Stomach (tissue), 9 donors: ENCODE data around the gene PARD3. TPM values are rescaled to one million over a fixed set of nuclear protein-coding genes. Genes with fewer than 3 reads are reported as not detected.

Experiments
- DNase-seq, 2 donors: peaks; one replicate each; pipeline versions ENCODE4 v3.0.0 to v3.0.0-alpha.2; 2013 to 2019
- H3K27ac ChIP-seq, 5 donors: fragments of 200-600 bp in 4 of 5; sonication (generic) in 4 of 5; one replicate each; pipeline ENCODE4 v1.5.1; 2013 to 2019; ENCODE audit warnings: mild to moderate bottlenecking in 1 of 5, moderate library complexity in 1 of 5
- H3K27me3 ChIP-seq, 3 donors: fragments of 200-600 bp; sonication (generic); one replicate each; pipeline ENCODE4 v1.5.1; 2017 to 2019; ENCODE audit warnings: mixed run types in 1 of 3
- H3K36me3 ChIP-seq, 4 donors: fragments of 200-600 bp; sonication (generic); 1 replicate in 3 of 4; 2 replicates in 1 of 4; pipeline ENCODE4 v1.5.1; 2016 to 2019
- H3K4me1 ChIP-seq, 4 donors: fragments of 200-600 bp; sonication (generic); one replicate each; pipeline ENCODE4 v1.5.1; 2016 to 2019
- H3K4me3 ChIP-seq, 4 donors: fragments of 200-600 bp; sonication (generic) in 3 of 4; one replicate each; pipeline ENCODE4 v1.5.1; 2016 to 2019; ENCODE audit warnings: mild to moderate bottlenecking in 1 of 4
- H3K9me3 ChIP-seq, 4 donors: fragments of 200-600 bp; sonication (generic); one replicate each; pipeline ENCODE4 v1.5.1; 2016 to 2019
- CTCF ChIP-seq, 7 experiments: fragments of 450-650 bp in 4 of 7; fragments of 200-600 bp in 3 of 7; sonication (generic) in 3 of 7; IDR thresholded peaks; one replicate each; pipeline ENCODE4 v1.5.1; 2016 to 2019; ENCODE audit warnings: antibody characterized with exemption in 7 of 7, control low read depth in 2 of 7, mild to moderate bottlenecking in 1 of 7
- EP300 ChIP-seq: sonication (generic); formaldehyde crosslinking; IDR thresholded peaks from one replicate; pipeline ENCODE4 v1.6.1; 2017; ENCODE audit warnings: antibody characterized with exemption
- POLR2A ChIP-seq, 4 donors: fragments of 450-650 bp; IDR thresholded peaks; one replicate each; pipeline ENCODE4 v1.6.1; 2016; ENCODE audit warnings: antibody characterized with exemption in 4 of 4, control low read depth in 2 of 4, mild to moderate bottlenecking in 1 of 4, moderate library complexity in 1 of 4
- POLR2AphosphoS5 ChIP-seq, 3 donors: sonication (generic); formaldehyde crosslinking; IDR thresholded peaks; one replicate each; pipeline ENCODE4 v1.6.1; 2016; ENCODE audit warnings: antibody characterized with exemption in 3 of 3
- WGBS, 5 donors: extraction: QIAGEN DNeasy Blood & Tissue Kit in 3 of 5; methylation state at CpG; one replicate each; pipeline versions ENCODE4 v1.1.5 to v1.1.7; 2013 to 2018; 5-methylcytosine and 5-hydroxymethylcytosine counted together
- intact Hi-C: fragments of 100-400 bp; cut with DNase I; formaldehyde crosslinking; loops from one replicate; pipeline ENCODE4 v1.15.1; 2023; ENCODE audit warnings: low total_unique reads
- polyA plus RNA-seq, 3 donors: library from polyadenylated mRNA; stranded (reverse); fragments of 200-250 nt; gene quantifications; one replicate each; pipeline ENCODE4 v1.2.3, GENCODE V29; 2013
- total RNA-seq, 5 donors: library from RNA; depleted of rRNA; stranded (reverse); fragments of >200 nt; gene quantifications; one replicate each; pipeline versions ENCODE4 v1.1.0 to v1.2.3, GENCODE V29; 2014 to 2016
- donor health status: healthy with polysubstance abuse.
- donor health status: Bipolar disorder and iron deficiency.
- donor health status: healthy.

PARD3 gene
- total and polyA plus RNA-seq, 8 donors, result 13.7 to 118 (median 31.8) TPM

GRCh38 chr10:34606890-34607289 lies 208.2 kb downstream of the PARD3 start:
- no peak for DNase-seq
- Histone ChIP-seq H3K4me3 (no peak overlapping the region), H3K27ac (no peak overlapping the region), H3K36me3 (no peaks in the 10 kb centered on the region), H3K27me3 (no peaks in the 10 kb centered on the region), H3K4me1 (peaks cover 0 to 7% (median 0%) of the 10 kb centered on the region in 4 donors), H3K9me3 (no peaks in the 10 kb centered on the region)
- TF ChIP-seq CTCF (IDR thresholded peaks at IDR 0.05) (no peak), POLR2A (IDR thresholded peaks at IDR 0.05) (no peak), EP300 (no peak), POLR2AphosphoS5 (IDR thresholded peaks at IDR 0.05) (no peak)
- 78 to 84% (median 81%) methylated on average over 4 of the region's 4 CpGs for WGBS, 5 donors
- intact Hi-C loops, result no loop called here

- H3K4me1 ChIP-seq, result peaks cover 0 to 6% (median 0%) of the 10 kb centered on the region in 4 donors
- DNase-seq, result no peak
Measured at GRCh38 chr10:34602478-34602877, 212.6 kb downstream of the PARD3 start.

GRCh38 chr10:34601691-34602090 lies 213.4 kb downstream of the PARD3 start:
- intact Hi-C loops, result no loop called here
- 92 to 98% (median 94%) methylated on average over 3 to 4 of the region's 4 CpGs for WGBS, 5 donors
- Histone ChIP-seq H3K4me3 (no peak overlapping the region), H3K4me1 (peaks cover 0 to 6% (median 0%) of the 10 kb centered on the region in 4 donors), H3K27ac (no peak overlapping the region), H3K9me3 (no peaks in the 10 kb centered on the region), H3K36me3 (no peaks in the 10 kb centered on the region), H3K27me3 (no peaks in the 10 kb centered on the region)
- TF ChIP-seq CTCF (IDR thresholded peaks at IDR 0.05) (no peak), EP300 (no peak), POLR2A (IDR thresholded peaks at IDR 0.05) (no peak), POLR2AphosphoS5 (IDR thresholded peaks at IDR 0.05) (no peak)
- no peak for DNase-seq

More at GRCh38 chr10:34602478-34602877, 212.6 kb downstream of the PARD3 start:
- intact Hi-C loops, result no loop called here
- H3K36me3 ChIP-seq, result no peaks in the 10 kb centered on the region
- WGBS, 5 donors, result 93 to 98% (median 97%) methylated on average over 4 of the region's 4 CpGs
- TF ChIP-seq CTCF (IDR thresholded peaks at IDR 0.05), result no peak
- no peak for TF ChIP-seq POLR2A (IDR thresholded peaks at IDR 0.05)
- no peak for TF ChIP-seq EP300
- no peak for TF ChIP-seq POLR2AphosphoS5 (IDR thresholded peaks at IDR 0.05)
- H3K27ac ChIP-seq, result no peak overlapping the region
- no peaks in the 10 kb centered on the region for H3K27me3 ChIP-seq
- H3K9me3 ChIP-seq, result no peaks in the 10 kb centered on the region
- H3K4me3 ChIP-seq, result no peak overlapping the region

GRCh38 chr10:34599026-34599795 lies 215.9 kb downstream of the PARD3 start:
- H3K9me3 ChIP-seq, result no peaks in the 10 kb centered on the region
- intact Hi-C loops, result no loop called here
- H3K27ac ChIP-seq, result no peak overlapping the region
- H3K4me3 ChIP-seq, result no peak overlapping the region
- WGBS, 5 donors, result 86 to 94% (median 90%) methylated on average over 12 of the region's 12 CpGs
- H3K4me1 ChIP-seq, result peaks cover 0 to 14% (median 0%) of the 10 kb centered on the region in 4 donors
- no peaks in the 10 kb centered on the region for H3K27me3 ChIP-seq
- TF ChIP-seq EP300 (no peak), POLR2A (IDR thresholded peaks at IDR 0.05) (no peak), CTCF (IDR thresholded peaks at IDR 0.05) (no peak), POLR2AphosphoS5 (IDR thresholded peaks at IDR 0.05) (no peak)
- no peaks in the 10 kb centered on the region for H3K36me3 ChIP-seq
- no peak for DNase-seq
